NCI-H2081 (cell line): Measurements from ENCODE around the gene NCAPH2.
A peak's percentile ranks its signal among the peaks of the same experiment; 100 is the strongest.

Experiments used
- DNase-seq, 2 experiments: peaks; one replicate each; lab custom pipeline; 2025; lab: John Stamatoyannopoulos, UW

The NCAPH2 gene

DNA sequence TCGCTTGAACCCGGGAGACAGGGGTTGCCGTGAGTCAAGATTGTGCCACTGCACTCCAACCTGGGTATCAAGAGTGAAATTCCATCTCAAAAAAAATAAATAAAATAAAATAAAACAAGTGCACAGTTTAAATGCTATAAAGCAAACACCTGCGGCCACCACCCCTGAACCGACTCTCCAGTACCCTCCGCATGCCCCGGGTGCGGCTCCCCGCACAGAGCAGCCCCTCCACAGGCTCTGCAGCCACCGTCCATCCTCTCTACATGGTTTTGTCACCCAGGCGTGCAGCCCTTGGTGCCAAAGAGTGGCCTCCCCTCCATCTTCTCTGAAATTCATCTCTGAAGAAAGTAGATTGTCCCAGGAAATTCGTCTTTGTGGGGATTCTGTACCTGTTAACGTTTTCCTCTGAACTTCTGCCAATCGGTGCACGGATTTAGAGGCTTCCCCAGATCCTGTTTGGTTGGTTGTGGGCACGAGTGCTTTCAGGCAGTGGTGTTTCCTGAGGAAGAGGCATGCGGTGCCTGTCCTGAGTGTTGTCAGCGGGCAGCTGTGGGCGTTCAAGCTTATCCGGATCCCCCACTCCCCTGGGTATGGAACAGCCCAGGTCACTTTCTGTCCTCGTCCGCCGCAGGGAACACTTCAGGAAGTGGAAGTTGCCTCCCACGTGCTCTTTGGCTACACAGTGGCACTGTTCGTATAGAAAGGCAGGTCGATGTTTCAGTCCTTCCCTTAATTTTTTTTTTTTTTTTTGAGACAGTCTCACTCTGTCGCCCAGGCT is 17.3 kb upstream of the NCAPH2 start:
- DNase-seq: no peak

DNA sequence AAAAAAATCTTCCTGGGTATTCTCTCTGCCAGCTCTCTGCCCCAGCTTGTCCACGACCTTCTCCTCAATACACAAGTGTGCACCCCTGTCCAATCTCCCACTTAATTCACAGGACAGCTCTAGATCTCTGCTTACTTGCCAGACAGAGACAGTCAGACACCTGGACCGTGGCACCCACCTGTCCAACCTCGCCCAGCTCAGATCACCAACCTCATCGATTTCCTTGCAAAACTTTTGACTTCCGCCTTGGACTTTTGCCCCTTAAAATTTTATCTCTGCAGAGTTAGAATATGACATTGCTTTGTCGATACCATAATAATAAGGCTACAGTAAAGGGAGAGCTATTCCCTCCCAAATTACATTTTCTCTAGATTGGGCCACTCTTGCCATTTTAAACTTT is 10.9 kb upstream of the NCAPH2 start:
- DNase-seq: no peak

DNA sequence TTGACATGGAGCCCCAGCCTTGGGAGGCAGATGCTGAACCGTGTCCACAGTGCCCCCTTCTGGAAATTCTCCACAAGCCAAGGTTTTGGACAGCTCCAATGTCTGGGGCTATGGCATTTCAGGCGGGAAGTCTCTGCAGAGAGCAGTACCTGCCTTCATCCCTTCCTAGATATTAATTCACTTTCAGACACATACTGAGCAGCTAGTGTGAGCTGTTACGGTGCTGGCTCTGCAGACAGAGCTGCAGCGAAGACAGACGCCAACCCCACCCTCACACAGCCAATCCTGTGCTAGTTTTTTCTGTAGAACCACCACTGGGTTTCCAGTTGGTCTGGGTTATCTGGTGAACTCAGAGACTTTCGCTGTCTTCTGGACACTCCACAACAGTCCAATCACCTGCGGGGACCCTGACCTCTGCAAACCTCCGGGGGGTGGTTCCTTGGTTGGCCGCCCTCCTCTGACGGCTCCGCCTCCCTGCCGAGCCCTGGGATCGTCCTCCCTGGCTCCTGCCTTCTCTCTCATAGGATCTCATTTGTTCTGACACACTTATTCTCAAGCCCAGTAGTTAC is 9.6 kb upstream of the NCAPH2 start:
- DNase-seq: peak; percentile 37 to 67

GRCh38 chr22:50500452-50500851 is 7.6 kb upstream of the NCAPH2 start:
- no peak for DNase-seq

DNA sequence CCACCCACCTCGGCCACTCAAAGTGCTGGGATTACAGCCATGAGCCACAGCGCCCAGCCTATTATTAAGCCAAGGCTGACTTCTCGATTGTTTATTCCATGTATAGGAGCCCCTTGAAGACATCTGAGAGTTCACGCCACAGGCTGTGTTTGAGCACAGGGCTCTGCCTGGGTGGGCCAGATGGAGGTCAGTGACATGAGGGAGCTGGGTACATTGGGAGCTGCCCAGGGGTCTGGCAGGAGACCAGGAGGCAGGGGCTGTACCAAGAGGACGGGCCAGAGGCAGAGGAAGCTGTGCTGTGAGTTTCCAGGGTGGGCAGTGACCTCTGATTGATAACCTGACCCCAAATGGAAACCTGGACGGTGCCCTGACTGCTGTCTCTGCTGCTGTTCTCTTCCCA is 5.9 kb upstream of the NCAPH2 start:
- no peak for DNase-seq

GRCh38 chr22:50502628-50503474 is 5.2 kb upstream of the NCAPH2 start:
- no peak for DNase-seq

GRCh38 chr22:50503475-50504145 is 4.4 kb upstream of the NCAPH2 start:
- DNase-seq: no peak

- DNase-seq: no peak
Measured at GRCh38 chr22:50504369-50505211, 3.4 kb upstream of the NCAPH2 start.

DNA sequence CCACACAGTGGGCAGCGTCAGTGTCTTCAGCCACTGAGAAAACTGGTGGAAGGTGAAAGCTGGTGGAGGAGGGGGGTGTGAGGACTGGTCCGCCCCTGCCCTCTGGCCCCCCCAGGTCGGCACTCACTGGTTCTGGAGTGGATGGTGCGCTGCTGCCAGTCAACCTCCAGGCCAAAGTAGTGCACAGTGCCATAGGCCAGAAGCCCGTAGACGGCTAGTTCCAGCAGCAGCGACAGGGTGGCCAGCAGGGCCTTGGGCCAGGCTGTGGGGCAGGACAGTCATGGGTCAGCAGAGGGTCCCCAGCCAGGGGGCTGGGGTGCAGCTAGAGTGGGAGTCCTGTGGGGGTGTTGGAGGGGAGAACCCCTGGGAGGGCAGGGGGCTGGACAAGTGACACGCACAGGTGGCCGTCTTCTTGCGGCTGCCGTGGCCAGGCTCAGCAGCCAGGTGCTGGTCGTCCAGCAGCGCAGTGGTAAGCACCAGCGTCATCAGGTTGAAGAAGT is 2.7 kb upstream of the NCAPH2 start:
- no peak for DNase-seq

GRCh38 chr22:50505776-50506610 is 2.0 kb upstream of the NCAPH2 start:
- peak; percentile 82 to 87 for DNase-seq

- DNase-seq: peak in 1 of 2 experiments; percentile 91
Measured at GRCh38 chr22:50506611-50507420, 1.2 kb upstream of the NCAPH2 start.

DNA sequence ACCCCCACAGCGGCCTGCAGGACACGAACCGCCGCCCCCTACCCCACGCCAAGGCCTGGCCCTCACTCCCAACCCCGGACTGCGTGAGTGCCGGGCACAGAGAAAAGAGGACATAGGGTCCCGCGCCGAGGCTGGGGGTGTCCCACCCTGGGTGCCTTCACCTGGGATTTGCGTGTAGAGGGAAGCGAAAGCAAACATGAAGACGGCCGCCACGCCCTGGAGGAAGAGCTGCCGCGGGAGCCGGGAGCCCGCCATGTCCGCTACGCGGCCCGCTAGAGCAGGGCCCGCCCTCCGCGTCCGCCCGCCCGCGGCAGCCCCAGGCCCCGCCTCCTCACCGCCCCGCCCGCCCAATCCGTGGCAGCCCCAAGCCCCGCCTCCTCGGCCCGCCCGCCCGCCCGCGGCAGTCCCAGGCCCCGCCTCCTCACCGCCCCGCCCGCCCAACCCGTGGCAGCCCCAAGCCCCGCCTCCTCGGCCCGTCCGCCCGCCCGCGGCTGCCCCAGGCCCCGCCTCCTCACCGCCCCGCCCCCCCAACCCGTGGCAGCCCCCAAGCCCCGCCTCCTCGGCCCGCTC is 518 bp upstream of the NCAPH2 start, which contains the start of gene LMF2:
Gene LMF2, minus strand, starts transcription at position 282 of the 570 bp plus-strand sequence. Its CDS starts 27 bp downstream, at position 255.
- peak; percentile 60 to 95 for DNase-seq

- DNase-seq: no peak
Measured at GRCh38 chr22:50508897-50509296, 873 bp downstream of the NCAPH2 start.

GRCh38 chr22:50513175-50513574 is 5.2 kb downstream of the NCAPH2 start:
- no peak for DNase-seq

- no peak for DNase-seq
Measured at GRCh38 chr22:50516068-50516467, 8.0 kb downstream of the NCAPH2 start.

DNA sequence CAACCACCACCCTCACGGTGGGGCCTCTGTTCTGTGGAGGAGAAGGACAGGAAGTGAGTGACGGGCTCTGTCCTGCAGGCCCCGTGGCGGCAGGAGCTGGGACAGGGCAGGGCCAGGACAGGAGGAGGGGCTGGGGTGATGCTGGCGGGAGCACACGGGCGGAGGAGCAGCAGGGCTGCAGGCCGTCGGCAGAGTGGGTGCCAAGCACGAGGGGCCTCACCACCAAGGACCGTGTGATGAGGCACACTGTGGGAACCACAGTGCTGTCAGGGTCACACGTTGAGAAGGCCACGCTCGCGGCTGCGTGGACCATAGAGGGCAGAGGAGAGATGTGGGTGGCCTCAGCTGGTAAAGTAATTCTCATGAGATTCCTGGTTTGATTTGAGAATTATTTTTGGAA is 8.9 kb downstream of the NCAPH2 start:
- DNase-seq: no peak

DNA sequence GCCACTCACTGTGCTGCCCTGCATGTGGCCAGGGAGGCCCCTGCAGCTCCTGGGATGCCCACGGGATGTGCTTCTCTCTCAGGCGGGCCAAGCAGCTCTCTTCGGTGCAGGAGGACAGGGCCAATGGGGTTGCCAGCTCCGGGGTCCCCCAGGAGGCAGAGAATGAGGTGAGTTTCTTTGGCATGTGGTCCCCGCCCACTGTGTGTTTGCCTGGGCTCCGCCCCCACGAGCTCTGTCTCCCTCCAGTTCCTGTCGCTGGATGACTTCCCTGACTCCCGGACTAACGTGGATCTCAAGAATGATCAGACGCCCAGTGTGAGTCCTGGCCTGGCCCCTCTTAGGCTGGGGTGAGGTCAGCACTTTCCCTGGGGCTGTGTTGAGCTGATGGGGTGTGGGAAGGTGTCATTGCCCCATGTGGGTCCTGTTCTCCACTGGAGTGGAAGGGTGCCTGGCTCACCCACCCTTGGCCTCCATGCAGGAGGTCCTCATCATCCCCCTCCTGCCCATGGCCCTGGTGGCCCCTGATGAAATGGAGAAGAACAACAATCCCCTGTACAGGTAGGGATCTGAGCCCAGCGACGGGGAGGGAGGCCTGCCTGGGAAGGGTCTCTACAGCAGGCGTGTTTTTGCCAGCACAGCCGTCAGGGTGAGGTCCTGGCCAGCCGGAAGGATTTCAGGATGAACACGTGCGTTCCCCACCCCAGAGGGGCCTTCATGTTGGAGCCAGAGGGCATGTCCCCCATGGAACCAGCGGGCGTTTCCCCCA is 9.7 kb downstream of the NCAPH2 start:
- no peak for DNase-seq

DNA sequence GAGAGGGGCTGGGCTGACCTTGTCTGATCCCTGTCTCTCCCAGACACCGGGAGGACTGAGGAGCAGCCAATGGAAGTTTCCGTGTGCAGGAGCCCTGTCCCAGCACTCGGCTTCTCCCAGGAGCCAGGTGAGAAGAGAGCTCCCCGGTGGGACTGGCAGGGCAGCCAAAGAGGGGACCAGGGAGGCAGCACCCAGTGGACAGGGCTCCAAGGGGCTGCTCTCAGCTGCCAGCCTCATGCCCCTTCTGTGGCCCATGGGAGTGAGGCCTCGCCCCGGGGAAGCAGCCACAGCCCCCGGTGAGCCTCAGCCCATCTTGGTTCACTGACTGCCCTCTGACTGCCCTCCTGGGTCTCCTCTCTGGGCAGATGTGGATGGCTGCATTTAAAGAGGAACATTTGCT is 10.6 kb downstream of the NCAPH2 start:
- DNase-seq: no peak
